Measurements from ENCODE around the gene SCTR. TPM values are rescaled to one million over a fixed set of nuclear protein-coding genes. Genes with fewer than 3 reads are reported as not detected.

SCTR gene
- total and polyA plus RNA-seq, 2 of the 8 experiments (the other 6 are each of a cell fraction or from before 2014, with no cell fraction given) = 0.15 TPM; not detected in 1

DNA sequence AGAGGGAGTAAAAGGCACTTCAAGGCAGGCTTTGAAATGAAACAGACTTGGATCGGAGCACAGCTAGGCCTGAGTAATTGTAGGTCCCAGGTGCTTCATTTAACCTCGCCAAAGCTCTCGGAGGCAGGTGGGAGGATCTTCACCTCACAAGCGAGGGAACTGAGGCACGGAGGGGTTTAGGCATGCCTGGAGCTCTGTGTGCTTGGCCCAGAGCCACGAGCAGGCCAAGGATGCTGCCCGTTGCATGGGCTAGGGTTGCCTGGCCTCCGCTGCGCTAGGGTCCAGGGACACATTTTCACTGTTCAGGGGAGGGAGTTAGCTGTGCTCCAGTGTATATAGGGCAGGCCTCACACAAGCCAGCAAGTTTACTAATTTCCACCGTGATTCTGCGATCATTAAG, 81.4 kb downstream of the SCTR start:
- Histone ChIP-seq H3K4me2 (ENCODE audit: insufficient read depth in 1 of 2, low read depth in 2 of 2, low read length in 2 of 2) (no peak overlapping the region), H4K91ac (replicated peaks; ENCODE audit: insufficient read length, low read length) (no peak overlapping the region), H2BK15ac (ENCODE audit: low read length) (no peak overlapping the region), H3K23me2 (ENCODE audit: low read depth, low read length) (no peaks in the 10 kb centered on the region), H3K14ac (ENCODE audit: insufficient read length) (no peak overlapping the region), H3K18ac (ENCODE audit: extremely low read depth, low read length) (no peak overlapping the region), H2AFZ (ENCODE audit: low read length) (no peak overlapping the region), H2BK20ac (ENCODE audit: low read length) (no peak overlapping the region), H3K79me2 (ENCODE audit: control insufficient read depth in 1 of 2, insufficient read depth in 2 of 2, low read length in 2 of 2) (no peaks in the 10 kb centered on the region), H3K56ac (replicated peaks; ENCODE audit: insufficient read length, low read depth, low read length) (no peak overlapping the region), H2AK5ac (ENCODE audit: low read depth, low read length) (no peak overlapping the region), H3K27me3 (replicated peaks in 1 of 4; ENCODE audit: control insufficient read depth in 3 of 4, extremely low read depth in 1 of 4, insufficient read depth in 3 of 4, low read length in 3 of 4) (no peaks in the 10 kb centered on the region), H3K36me3 (ENCODE audit: control insufficient read depth in 2 of 4, insufficient read depth in 4 of 4, low read length in 3 of 4) (no peaks in the 10 kb centered on the region), H2BK5ac (ENCODE audit: low read depth, low read length) (0 out of 2 replicates have a peak overlapping the region, but pooled peaks have one; percentile 44), H2BK12ac (ENCODE audit: low read depth, low read length) (0 out of 2 replicates have a peak overlapping the region, but pooled peaks have one; percentile 27), H3K4me3 (ENCODE audit: extremely low read depth in 1 of 4, insufficient read depth in 2 of 4, low read depth in 3 of 4, low read length in 4 of 4) (no peak overlapping the region), H3K9me3 (ENCODE audit: insufficient read depth in 2 of 2, low read depth in 1 of 2, low read length in 1 of 2) (no peaks in the 10 kb centered on the region), H2BK120ac (replicated peaks; ENCODE audit: low read depth, low read length) (no peak overlapping the region), H3K4me1 (replicated peaks in 1 of 4; ENCODE audit: control insufficient read depth in 3 of 4, insufficient read depth in 4 of 4, low read length in 3 of 4) (peaks cover 0 to 6% (median 3%) of the 10 kb centered on the region in 4 experiments; a peak in 2 of 7 replicates), H4K5ac (ENCODE audit: insufficient read length, low read depth, low read length) (no peak overlapping the region), H3K23ac (ENCODE audit: insufficient read length) (no peak overlapping the region), H4K8ac (ENCODE audit: extremely low read depth, insufficient read depth, low read length) (no peak overlapping the region), H4K20me1 (replicated peaks in 1 of 2; ENCODE audit: control insufficient read depth in 1 of 2, insufficient read depth in 2 of 2, low read length in 2 of 2) (peaks cover 3% of the 10 kb centered on the region in 2 experiments), H3K79me1 (ENCODE audit: low read depth, low read length) (no peaks in the 10 kb centered on the region), H3K9ac (replicated peaks in 1 of 4; ENCODE audit: extremely low read depth in 1 of 4, low read depth in 3 of 4, low read length in 3 of 4) (no peak overlapping the region), H3K27ac (ENCODE audit: low read depth, low read length) (no peak overlapping the region), H3K4ac (replicated peaks; ENCODE audit: insufficient read length, low read depth, low read length) (no peak overlapping the region)
- WGBS, 2 experiments (ENCODE audit: extremely low coverage in 1 of 2, insufficient coverage in 1 of 2, insufficient read length in 1 of 2, insufficient replicate concordance in 2 of 2, low coverage in 1 of 2, low lambda C conversion rate in 2 of 2, missing lambda C conversion rate in 1 of 2) = 85% methylated on average over 11 of the region's 11 CpGs; no CpG with 5 or more reads in 1 of the 2 experiments
- DNase-seq (ENCODE audit: low read depth in 1 of 2, low spot score in 2 of 2) = no peak
- FAIRE-seq = no peak
- ChIA-PET POLR2A (ENCODE audit: partially characterized antibody) (interaction anchor here (1.2 to 3.1 kb wide), 4 partner anchors 10 to 45 kb away, joined by 3 to 22 read pairs (median 6); partner anchors contain the start of gene TMEM37), CTCF (ENCODE audit: partially characterized antibody) (interaction anchor here (0.6 to 3.1 kb wide), 8 partner anchors 9 to 432 kb away, joined by 3 to 13 read pairs (median 4); no protein-coding TSS in a partner anchor)
- no peak for TF ChIP-seq TAF7 (optimal IDR thresholded peaks at IDR 0.05; ENCODE audit: borderline replicate concordance, low read depth, low read length)
- no peak for TF ChIP-seq RXRA (IDR thresholded peaks at IDR 0.05; ENCODE audit: insufficient read depth, low read depth, low read length)
- TF ChIP-seq JUND (IDR thresholded peaks at IDR 0.05; ENCODE audit: low read length) = no peak
- no peak for TF ChIP-seq NRF1 (IDR thresholded peaks at IDR 0.05; ENCODE audit: low read depth, low read length)
- no peak for TF ChIP-seq ASH2L (IDR thresholded peaks at IDR 0.05; ENCODE audit: low read length)
- no peak for TF ChIP-seq EZH2 (IDR thresholded peaks at IDR 0.05; ENCODE audit: low read depth, low read length, severe bottlenecking)
- no peak for TF ChIP-seq KDM4A (IDR thresholded peaks at IDR 0.05; ENCODE audit: low read depth, low read length, severe bottlenecking)
- no peak for TF ChIP-seq YY1 (IDR thresholded peaks at IDR 0.05; ENCODE audit: low read depth, low read length)
- TF ChIP-seq TBP (IDR thresholded peaks at IDR 0.05; ENCODE audit: low read depth, low read length) = no peak
- no peak for TF ChIP-seq RBBP5 (IDR thresholded peaks at IDR 0.05; ENCODE audit: borderline replicate concordance, low read depth, low read length)

Measured in H1 (cell line).